ENCODE measurements around the gene C9orf153. TPM values are rescaled to one million over a fixed set of nuclear protein-coding genes. Genes with fewer than 3 reads are reported as not detected.
"Not testable (repeated sequence)": the region's sequence is repeated elsewhere in the genome, so short reads cannot be mapped to it uniquely, and the experiment has no call there.

The C9orf153 gene
- total RNA-seq = 1 to 10 TPM; 1.3 to 1.4 TPM
- polyA plus RNA-seq = not detected
- long read RNA-seq, donor 1 = 0 reads
- long read RNA-seq, donor 2, partial matches to known transcripts = 0 of 1 reads
- long read RNA-seq, donor 2, other reads (novel, unspliced or antisense) = 1 of 1 reads

- H3K4me1 ChIP-seq (ENCODE audit: control insufficient read depth in 1 of 2, insufficient read depth in 2 of 2, low read length in 2 of 2) = no peaks in the 10 kb centered on the region
- peaks cover 4 to 9% of the 10 kb centered on the region in 2 donors for H3K36me3 ChIP-seq (ENCODE audit: control insufficient read depth in 1 of 2, insufficient read depth in 2 of 2, low read length in 1 of 2)
- DNase-seq (no peak), ATAC-seq (ENCODE audit: low FRiP score) (no peak)
- intact Hi-C loops (cut with DNase I) = no loop called here
- no peaks in the 10 kb centered on the region for H3K9me3 ChIP-seq (ENCODE audit: control insufficient read depth, low read length)
- no peak within 1 kb of the TSS for H3K27ac ChIP-seq (ENCODE audit: low read depth in 1 of 2, low read length in 2 of 2)
- 86 to 90% methylated on average over 8 of the region's 8 CpGs for WGBS, 2 donors
- H3K4me3 ChIP-seq (ENCODE audit: low read length in 2 of 2) = no peak within 1 kb of the TSS
- H3K27me3 ChIP-seq (ENCODE audit: control insufficient read depth in 1 of 2, insufficient read depth in 2 of 2, low read length in 1 of 2) = no peaks in the 10 kb centered on the region
Measured at GRCh38 chr9:86259557-86259956, at the start of gene C9orf153. Gene C9orf153, minus strand, starts transcription at chr9:86259657. Its CDS starts 30,054 bp downstream, at chr9:86229603.

DNA sequence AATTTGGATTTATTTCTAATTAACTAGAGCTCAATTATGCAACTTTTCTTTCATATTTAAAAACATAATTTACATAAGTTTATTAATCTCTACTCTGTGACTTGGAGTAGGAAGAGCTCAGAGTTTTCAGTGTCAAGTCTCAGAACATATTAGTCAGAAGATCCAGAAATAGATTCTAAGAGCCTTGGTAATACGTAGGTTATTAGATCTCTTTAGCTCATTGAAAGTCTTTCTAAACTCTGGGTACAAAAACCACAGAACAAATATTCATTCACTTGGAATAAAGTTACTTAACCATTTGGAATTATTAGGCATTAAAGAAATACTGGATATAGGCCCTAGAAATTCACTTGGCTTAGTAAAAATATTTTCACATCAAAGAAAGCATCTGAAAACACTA, 49.2 kb upstream of the C9orf153 start:
- Histone ChIP-seq H3K36me3 (ENCODE audit: control insufficient read depth in 1 of 2, insufficient read depth in 2 of 2, low read length in 1 of 2) (peaks cover 1 to 7% of the 10 kb centered on the region in 2 donors), H3K27ac (ENCODE audit: low read depth in 1 of 2, low read length in 2 of 2) (no peak overlapping the region), H3K4me3 (ENCODE audit: low read length in 2 of 2) (no peak overlapping the region), H3K9me3 (ENCODE audit: control insufficient read depth, low read length) (no peaks in the 10 kb centered on the region), H3K27me3 (ENCODE audit: control insufficient read depth in 1 of 2, insufficient read depth in 2 of 2, low read length in 1 of 2) (no peaks in the 10 kb centered on the region), H3K4me1 (ENCODE audit: control insufficient read depth in 1 of 2, insufficient read depth in 2 of 2, low read length in 2 of 2) (no peaks in the 10 kb centered on the region)
- DNase-seq (no peak), ATAC-seq (ENCODE audit: low FRiP score) (no peak)
- WGBS, 2 donors = 22 to 26% methylated on average over 1 of the region's 1 CpG
- intact Hi-C loops (cut with DNase I) = no loop called here

DNA sequence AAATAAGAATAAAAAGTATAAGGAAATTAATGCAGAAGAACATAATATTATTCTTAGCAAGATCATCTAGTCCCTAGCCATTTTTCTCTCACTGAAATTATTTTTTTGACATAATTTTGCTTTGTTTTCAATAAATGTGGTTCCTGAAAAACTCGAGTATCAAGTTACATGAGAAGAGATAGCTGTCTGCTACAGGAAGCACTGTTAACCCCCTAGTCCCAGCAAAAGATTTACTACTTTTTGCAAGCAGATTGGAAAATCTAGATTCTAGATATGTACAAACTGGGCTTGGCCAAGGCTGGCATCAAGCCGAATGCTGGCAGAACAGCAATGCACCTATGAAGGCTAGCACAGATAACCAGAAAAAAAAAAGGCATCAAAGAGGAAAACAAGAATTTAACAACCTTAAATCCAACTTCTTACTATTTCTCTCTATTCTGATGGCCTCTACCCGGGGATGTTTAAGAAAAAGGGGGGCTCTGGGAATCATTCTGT, 44.8 kb upstream of the C9orf153 start:
- Histone ChIP-seq H3K27me3 (ENCODE audit: control insufficient read depth in 1 of 2, insufficient read depth in 2 of 2, low read length in 1 of 2) (no peaks in the 10 kb centered on the region), H3K36me3 (ENCODE audit: control insufficient read depth in 1 of 2, insufficient read depth in 2 of 2, low read length in 1 of 2) (peaks cover 8 to 11% of the 10 kb centered on the region in 2 donors), H3K9me3 (ENCODE audit: control insufficient read depth, low read length) (no peaks in the 10 kb centered on the region), H3K4me1 (ENCODE audit: control insufficient read depth in 1 of 2, insufficient read depth in 2 of 2, low read length in 2 of 2) (no peaks in the 10 kb centered on the region), H3K27ac (ENCODE audit: low read depth in 1 of 2, low read length in 2 of 2) (no peak overlapping the region), H3K4me3 (ENCODE audit: low read length in 2 of 2) (no peak overlapping the region)
- intact Hi-C loops (cut with DNase I) = no loop called here
- ATAC-seq (ENCODE audit: low FRiP score) = no peak
- no peak for DNase-seq
- WGBS, 2 donors = 51 to 53% methylated on average over 3 of the region's 3 CpGs

DNA sequence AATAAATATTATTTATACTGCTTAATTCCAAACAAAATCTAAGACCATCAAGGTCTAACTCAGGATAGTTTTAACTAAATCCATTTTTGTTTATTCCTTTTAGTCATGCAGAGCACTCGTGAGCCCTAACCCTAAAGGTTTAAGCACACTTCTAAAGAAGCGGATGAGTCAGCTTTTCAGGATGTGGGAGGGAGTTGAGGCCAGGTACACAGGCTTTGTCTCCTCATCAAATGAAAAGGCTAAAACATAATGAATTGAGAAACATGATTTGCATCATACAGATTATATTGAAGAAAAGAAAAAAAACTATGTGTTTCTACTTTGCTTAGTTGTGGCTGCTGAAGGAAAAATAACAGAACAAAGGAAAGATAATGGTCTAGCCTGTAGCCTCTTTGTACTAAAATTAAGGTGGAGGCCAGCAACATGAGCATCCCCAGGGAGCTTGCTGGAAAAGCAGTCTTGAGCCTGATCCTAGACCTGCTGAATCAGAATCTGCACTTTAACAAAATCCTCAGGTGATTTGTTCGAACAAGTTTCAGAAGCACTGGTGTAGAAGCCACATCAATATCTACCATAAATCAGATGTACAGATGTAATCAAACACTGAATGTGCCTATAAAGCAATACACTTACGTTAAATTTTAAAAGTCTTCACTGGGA, 44.0 kb upstream of the C9orf153 start:
- H3K36me3 ChIP-seq (ENCODE audit: control insufficient read depth in 1 of 2, insufficient read depth in 2 of 2, low read length in 1 of 2) = peaks cover 11 to 14% of the 10 kb centered on the region in 2 donors
- WGBS, 2 donors = 89 to 92% methylated on average over 4 of the region's 4 CpGs

GRCh38 chr9:86301686-86302085, 42.2 kb upstream of the C9orf153 start:
- DNase-seq = no peak
- Histone ChIP-seq H3K4me3 (ENCODE audit: low read length in 2 of 2) (no peak overlapping the region), H3K9me3 (ENCODE audit: control insufficient read depth, low read length) (no peaks in the 10 kb centered on the region), H3K36me3 (ENCODE audit: control insufficient read depth in 1 of 2, insufficient read depth in 2 of 2, low read length in 1 of 2) (peaks cover 14 to 16% of the 10 kb centered on the region in 2 donors), H3K27me3 (ENCODE audit: control insufficient read depth in 1 of 2, insufficient read depth in 2 of 2, low read length in 1 of 2) (no peaks in the 10 kb centered on the region), H3K4me1 (ENCODE audit: control insufficient read depth in 1 of 2, insufficient read depth in 2 of 2, low read length in 2 of 2) (no peaks in the 10 kb centered on the region), H3K27ac (ENCODE audit: low read depth in 1 of 2, low read length in 2 of 2) (no peak overlapping the region)
- intact Hi-C loops (cut with DNase I) = no loop called here
- 39 to 50% methylated on average over 1 of the region's 1 CpG for WGBS, 2 donors
- no peak for ATAC-seq (ENCODE audit: low FRiP score)

More for the DNA sequence above, 44.0 kb upstream of the C9orf153 start:
- H3K4me3 ChIP-seq (ENCODE audit: low read length in 2 of 2) = no peak overlapping the region
- intact Hi-C loops (cut with DNase I) = no loop called here
- no peak for ATAC-seq (ENCODE audit: low FRiP score)
- no peaks in the 10 kb centered on the region for H3K4me1 ChIP-seq (ENCODE audit: control insufficient read depth in 1 of 2, insufficient read depth in 2 of 2, low read length in 2 of 2)
- no peak overlapping the region for H3K27ac ChIP-seq (ENCODE audit: low read depth in 1 of 2, low read length in 2 of 2)
- DNase-seq = no peak
- H3K9me3 ChIP-seq (ENCODE audit: control insufficient read depth, low read length) = no peaks in the 10 kb centered on the region
- no peaks in the 10 kb centered on the region for H3K27me3 ChIP-seq (ENCODE audit: control insufficient read depth in 1 of 2, insufficient read depth in 2 of 2, low read length in 1 of 2)

DNA sequence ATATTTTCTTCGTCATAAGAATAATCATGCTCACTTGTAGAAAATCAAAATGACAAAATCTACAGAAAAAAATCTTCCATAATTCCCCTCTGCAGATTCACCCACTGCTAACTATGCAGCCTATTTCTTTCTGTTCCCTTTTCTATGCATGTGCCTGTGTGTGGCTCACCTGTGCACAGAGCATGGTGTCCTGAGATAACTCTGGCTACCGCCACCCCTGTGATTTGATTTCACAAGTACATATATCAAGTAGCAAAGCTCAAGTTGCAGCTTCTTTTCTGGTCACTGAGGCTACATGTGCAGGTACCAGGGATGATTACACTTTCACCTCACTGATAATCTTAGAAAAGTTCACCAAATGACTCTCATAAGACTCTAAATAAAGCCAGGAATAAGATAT, 41.2 kb upstream of the C9orf153 start:
- DNase-seq = no peak
- Histone ChIP-seq H3K36me3 (ENCODE audit: control insufficient read depth in 1 of 2, insufficient read depth in 2 of 2, low read length in 1 of 2) (peaks cover 14 to 15% of the 10 kb centered on the region in 2 donors), H3K4me1 (ENCODE audit: control insufficient read depth in 1 of 2, insufficient read depth in 2 of 2, low read length in 2 of 2) (no peaks in the 10 kb centered on the region), H3K27me3 (ENCODE audit: control insufficient read depth in 1 of 2, insufficient read depth in 2 of 2, low read length in 1 of 2) (no peaks in the 10 kb centered on the region), H3K4me3 (ENCODE audit: low read length in 2 of 2) (no peak overlapping the region), H3K9me3 (ENCODE audit: control insufficient read depth, low read length) (no peaks in the 10 kb centered on the region), H3K27ac (ENCODE audit: low read depth in 1 of 2, low read length in 2 of 2) (no peak overlapping the region)
- 92 to 99% methylated on average over 2 of the region's 2 CpGs for WGBS, 2 donors
- no peak for ATAC-seq (ENCODE audit: low FRiP score)
- intact Hi-C loops (cut with DNase I) = no loop called here

DNA sequence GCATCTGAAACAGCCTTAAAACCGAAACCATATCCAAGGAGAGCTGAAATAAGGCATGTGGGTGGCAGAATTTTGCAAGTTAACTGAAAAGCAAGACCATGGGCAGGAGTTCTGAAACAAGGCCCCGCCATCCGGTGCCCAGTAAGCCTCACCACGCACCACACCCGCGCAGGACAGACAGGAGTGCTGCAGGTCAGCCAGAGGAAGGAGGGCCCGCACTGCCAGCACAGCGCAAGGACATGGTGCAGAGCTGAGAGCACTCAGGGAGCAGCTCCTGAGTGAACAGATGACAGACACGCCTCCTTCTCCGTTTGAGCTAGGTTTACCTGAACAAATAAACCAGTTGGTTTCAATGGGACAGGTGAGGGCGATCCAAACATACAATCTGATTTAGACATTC, 39.4 kb upstream of the C9orf153 start:
- no peaks in the 10 kb centered on the region for H3K9me3 ChIP-seq (ENCODE audit: control insufficient read depth, low read length)
- H3K27me3 ChIP-seq (ENCODE audit: control insufficient read depth in 1 of 2, insufficient read depth in 2 of 2, low read length in 1 of 2) = no peaks in the 10 kb centered on the region
- ATAC-seq (ENCODE audit: low FRiP score) (no peak), DNase-seq (no peak)
- H3K27ac ChIP-seq (ENCODE audit: low read depth in 1 of 2, low read length in 2 of 2) = no peak overlapping the region
- H3K36me3 ChIP-seq (ENCODE audit: control insufficient read depth in 1 of 2, insufficient read depth in 2 of 2, low read length in 1 of 2) = peaks cover 14 to 15% of the 10 kb centered on the region in 2 donors
- H3K4me3 ChIP-seq (ENCODE audit: low read length in 2 of 2) = no peak overlapping the region
- intact Hi-C loops (cut with DNase I) = no loop called here
- H3K4me1 ChIP-seq (ENCODE audit: control insufficient read depth in 1 of 2, insufficient read depth in 2 of 2, low read length in 2 of 2) = no peaks in the 10 kb centered on the region
- 88 to 94% methylated on average over 11 of the region's 11 CpGs for WGBS, 2 donors

- H3K27ac ChIP-seq (ENCODE audit: low read depth in 1 of 2, low read length in 2 of 2); H3K36me3 ChIP-seq (ENCODE audit: control insufficient read depth in 1 of 2, insufficient read depth in 2 of 2, low read length in 1 of 2); DNase-seq; H3K9me3 ChIP-seq (ENCODE audit: control insufficient read depth, low read length); H3K27me3 ChIP-seq (ENCODE audit: control insufficient read depth in 1 of 2, insufficient read depth in 2 of 2, low read length in 1 of 2); H3K4me1 ChIP-seq (ENCODE audit: control insufficient read depth in 1 of 2, insufficient read depth in 2 of 2, low read length in 2 of 2); ATAC-seq (ENCODE audit: low FRiP score); H3K4me3 ChIP-seq (ENCODE audit: low read length in 2 of 2); intact Hi-C loops (cut with DNase I): not testable (repeated sequence)
- 84 to 87% methylated on average over 6 of the region's 6 CpGs for WGBS, 2 donors
Measured at GRCh38 chr9:86290341-86290740, 30.9 kb upstream of the C9orf153 start.
